NCI-H460 (cell line): Measurements from ENCODE around the gene SIGLEC9. TPM values are rescaled to one million over a fixed set of nuclear protein-coding genes. Genes with fewer than 3 reads are reported as not detected.

Experiments used
- DNase-seq: peaks from one replicate; pipeline ENCODE4 v3.0.0-alpha.2; 2016; ENCODE audit warnings: low read depth; ENCODE audit errors: extremely low read depth
- total RNA-seq: library from RNA; depleted of rRNA; stranded (reverse); fragments of >200 nt; shearing (Covaris generic); gene quantifications from 2 replicates; pipeline ENCODE4 v1.2.3, GENCODE V29; 2014; rRNA removed

SIGLEC9 gene
- total RNA-seq, 1 experiment from 2014 or later, result not detected

GRCh38 chr19:51173681-51174080 is 49.0 kb downstream of the SIGLEC9 start:
- DNase-seq, result no peak

GRCh38 chr19:51179256-51179655 is 54.5 kb downstream of the SIGLEC9 start:
- no peak for DNase-seq

Other genes with a start within 250 kb of the SIGLEC9 start
- not detected in 2 replicates for gene KLK4, start 213.5 kb upstream of the SIGLEC9 start, total RNA-seq
- gene KLK5, start 171.9 kb upstream of the SIGLEC9 start, total RNA-seq, result not detected in 2 replicates
- not detected in 2 replicates for gene KLK6, start 155.3 kb upstream of the SIGLEC9 start, total RNA-seq
- not detected in 2 replicates for gene KLK7, start 141.0 kb upstream of the SIGLEC9 start, total RNA-seq
- 0.29 TPM in 1 of 2 replicates, not detected in the other for gene KLK8, start 123.3 kb upstream of the SIGLEC9 start, total RNA-seq
- 0.17 TPM in 1 of 2 replicates, not detected in the other for gene KLK10, start 105.2 kb upstream of the SIGLEC9 start, total RNA-seq
- not detected in 2 replicates for gene KLK11, start 98.3 kb upstream of the SIGLEC9 start, total RNA-seq
- gene KLK12, start 89.9 kb upstream of the SIGLEC9 start, total RNA-seq, result not detected in 2 replicates
- gene KLK13, start 59.8 kb upstream of the SIGLEC9 start, total RNA-seq, result not detected in 2 replicates
- not detected in 2 replicates for gene KLK14, start 42.0 kb upstream of the SIGLEC9 start, total RNA-seq
- gene CTU1, start 16.5 kb upstream of the SIGLEC9 start, total RNA-seq, result 10.1 and 14.8 TPM in 2 replicates
- gene SIGLEC7, start 17.4 kb downstream of the SIGLEC9 start, total RNA-seq, result not detected in 2 replicates
- gene CD33, start 100.2 kb downstream of the SIGLEC9 start, total RNA-seq, result 0.22 TPM in 1 of 2 replicates, not detected in the other
- not detected in 2 replicates for gene SIGLECL1, start 126.2 kb downstream of the SIGLEC9 start, total RNA-seq
- gene IGLON5, start 186.7 kb downstream of the SIGLEC9 start, total RNA-seq, result 0.66 TPM in 1 of 2 replicates, not detected in the other
- 1.2 and 1.6 TPM in 2 replicates for gene VSIG10L, start 217.2 kb downstream of the SIGLEC9 start, total RNA-seq
- 77.3 and 88.4 TPM in 2 replicates for gene ETFB, start 241.5 kb downstream of the SIGLEC9 start, total RNA-seq
- 0.27 and 1.2 TPM in 2 replicates for gene CLDND2, start 244.1 kb downstream of the SIGLEC9 start, total RNA-seq
- gene NKG7, start 247.7 kb downstream of the SIGLEC9 start, total RNA-seq, result not detected in 2 replicates